LoVo (cell line): ENCODE measurements around the gene ALCAM.

Experiments
- DNase-seq: peaks from one replicate; pipeline ENCODE4 v3.0.0-alpha.2; 2016; ENCODE audit warnings: low spot score

The ALCAM gene

GRCh38 chr3:105527949-105528348 is 161.2 kb downstream of the ALCAM start:
- peak; percentile 49 for DNase-seq

GRCh38 chr3:105528955-105529354 is 162.2 kb downstream of the ALCAM start:
- DNase-seq, result no peak

- DNase-seq, result no peak
Measured at GRCh38 chr3:105529456-105529855, 162.7 kb downstream of the ALCAM start.

GRCh38 chr3:105532251-105532650 is 165.5 kb downstream of the ALCAM start:
- no peak for DNase-seq

- DNase-seq, result no peak
Measured at GRCh38 chr3:105533960-105534359, 167.3 kb downstream of the ALCAM start.

- no peak for DNase-seq
Measured at GRCh38 chr3:105534491-105534890, 167.8 kb downstream of the ALCAM start.

- no peak for DNase-seq
Measured at GRCh38 chr3:105537371-105538080, 170.8 kb downstream of the ALCAM start.

- no peak for DNase-seq
Measured at GRCh38 chr3:105538483-105538882, 171.8 kb downstream of the ALCAM start.

GRCh38 chr3:105539897-105540296 is 173.2 kb downstream of the ALCAM start:
- DNase-seq, result no peak

- no peak for DNase-seq
Measured at GRCh38 chr3:105542282-105543019, 175.7 kb downstream of the ALCAM start.

GRCh38 chr3:105545051-105545450 is 178.3 kb downstream of the ALCAM start:
- DNase-seq, result no peak

GRCh38 chr3:105553851-105554250 is 187.1 kb downstream of the ALCAM start:
- DNase-seq, result no peak

GRCh38 chr3:105555206-105555605 is 188.5 kb downstream of the ALCAM start:
- no peak for DNase-seq

- DNase-seq, result no peak
Measured at GRCh38 chr3:105559856-105560255, 193.1 kb downstream of the ALCAM start.

- no peak for DNase-seq
Measured at GRCh38 chr3:105561876-105562275, 195.2 kb downstream of the ALCAM start.

GRCh38 chr3:105564546-105565288 is 198.0 kb downstream of the ALCAM start:
- no peak for DNase-seq

- no peak for DNase-seq
Measured at GRCh38 chr3:105571005-105571404, 204.3 kb downstream of the ALCAM start.

- no peak for DNase-seq
Measured at GRCh38 chr3:105572501-105572900, 205.8 kb downstream of the ALCAM start.

- no peak for DNase-seq
Measured at GRCh38 chr3:105579439-105579838, 212.7 kb downstream of the ALCAM start.

- no peak for DNase-seq
Measured at GRCh38 chr3:105580296-105580965, 213.7 kb downstream of the ALCAM start.

- no peak for DNase-seq
Measured at GRCh38 chr3:105582015-105582414, 215.3 kb downstream of the ALCAM start.
